K562 (cell line): ENCODE measurements around the gene RCHY1. TPM values are rescaled to one million over a fixed set of nuclear protein-coding genes. Genes with fewer than 3 reads are reported as not detected.

ENCODE experiments used
- BCL6 ChIP-seq: fragments of 250-450 bp; sonication (Bioruptor Pico); IDR thresholded peaks from 2 replicates; pipeline ENCODE4 v1.4.0; 2020
- CREB3 ChIP-seq: fragments of 450-650 bp; conservative IDR thresholded peaks from 2 replicates; pipeline ENCODE4 v1.6.1; 2016; ENCODE audit warnings: missing genetic modification characterization, low read depth, mild to moderate bottlenecking, missing compliant biosample characterization, moderate library complexity
- FOXP4 ChIP-seq: sonication (generic); formaldehyde crosslinking; IDR thresholded peaks from 2 replicates; pipeline ENCODE4 v1.8.0; 2022; ENCODE audit warnings: mild to moderate bottlenecking, missing genetic modification reagents, borderline replicate concordance
- HIVEP1 ChIP-seq: fragments of 250-450 bp; sonication (Bioruptor Pico); IDR thresholded peaks from 2 replicates; pipeline ENCODE4 v1.4.0; 2020; ENCODE audit warnings: mild to moderate bottlenecking
- IRF2 ChIP-seq: sonication (generic); formaldehyde crosslinking; IDR thresholded peaks from 2 replicates; pipeline ENCODE4 v1.8.1; 2022; ENCODE audit warnings: mild to moderate bottlenecking, missing genetic modification reagents
- MYC ChIP-seq, 2 experiments: fragments of 250-450 bp in 1 of 2; sonication (Bioruptor Pico) in 1 of 2; IDR thresholded peaks; 2 replicates each; pipeline versions ENCODE4 v1.5.1 to v1.6.1; 2012 to 2021; ENCODE audit warnings: low read depth in 2 of 2, borderline replicate concordance in 1 of 2, improper control_type of control experiment in 1 of 2, low read length in 1 of 2, mild to moderate bottlenecking in 1 of 2, moderate library complexity in 1 of 2
- PHTF2 ChIP-seq: fragments of 250-450 bp; sonication (Bioruptor Pico); IDR thresholded peaks from 2 replicates; pipeline ENCODE4 v1.5.0; 2021; ENCODE audit warnings: mild to moderate bottlenecking
- SNRNP70 ChIP-seq: fragments of 200-400 bp; formaldehyde crosslinking; optimal IDR thresholded peaks from 2 replicates; pipeline ENCODE3; 2017; ENCODE audit warnings: low read depth, low read length
- STAT5A ChIP-seq: IDR thresholded peaks from 2 replicates; pipeline ENCODE4 v1.6.1; 2012; ENCODE audit warnings: low read length, inconsistent platforms, borderline replicate concordance
- ZFX ChIP-seq: sonication (generic); formaldehyde crosslinking; IDR thresholded peaks from 2 replicates; pipeline ENCODE4 v1.8.0; 2022; ENCODE audit warnings: mild to moderate bottlenecking, missing genetic modification reagents, moderate library complexity
- ZNF57 ChIP-seq: fragments of 450-650 bp; formaldehyde crosslinking; IDR thresholded peaks from 2 replicates; pipeline ENCODE4 v1.4.0; 2020; ENCODE audit warnings: mild to moderate bottlenecking, moderate library complexity
- polyA plus RNA-seq, 8 experiments: library from polyadenylated mRNA; depleted of rRNA in 4 of 8; stranded (reverse) in 5 of 8; unstranded in 3 of 8; fragments of >200 nt; fragmentation: Nextera tagmentation in 2 of 8; fragmentation: Illumina TruSeq in 1 of 8; extraction: Ambion mirVana in 2 of 8; extraction: Trizol in 1 of 8; gene quantifications; 2 replicates each; pipeline versions ENCODE4 v1.2.1 to v1.2.3, GENCODE V29; 2011 to 2014; ENCODE audit warnings: inconsistent platforms in 1 of 8, missing spikeins in 1 of 8
- total RNA-seq, 7 experiments: library from RNA; depleted of rRNA in 6 of 7; stranded (reverse); fragments of >200 nt in 6 of 7; fragmentation: Illumina TruSeq in 2 of 7; extraction: Trizol in 2 of 7; gene quantifications; 2 replicates each; pipeline versions ENCODE4 v1.2.1 to v1.2.3, GENCODE V29; 2011 to 2021; ENCODE audit warnings: low replicate concordance in 1 of 7
- TF ChIP-seq, protein P1 (sequence below), 3 experiments: IDR thresholded peaks in 2 of 3; conservative IDR thresholded peaks in 1 of 3; 2 replicates each; pipeline ENCODE4 v1.5.1; 2011 to 2012; ENCODE audit warnings: low read length in 3 of 3, mild to moderate bottlenecking in 3 of 3, control low read depth in 2 of 3, improper control_type of control experiment in 1 of 3, inconsistent platforms in 1 of 3, low read depth in 1 of 3, mixed read lengths in 1 of 3, moderate library complexity in 1 of 3; ENCODE audit not compliant: insufficient read depth in 2 of 3
- TF ChIP-seq, protein P2 (sequence below), 3 experiments: fragments of 200-800 bp in 1 of 3; fragments of 250-450 bp in 1 of 3; fragments of 450-650 bp in 1 of 3; sonication (Bioruptor Pico) in 1 of 3; sonication (Bioruptor generic) in 1 of 3; formaldehyde crosslinking in 1 of 3; IDR thresholded peaks; 2 replicates each; pipeline versions ENCODE4 v1.6.1 to v1.8.0; 2016 to 2022; ENCODE audit warnings: mild to moderate bottlenecking in 2 of 3, missing genetic modification characterization in 2 of 3, missing compliant biosample characterization in 1 of 3, moderate library complexity in 1 of 3
- TF ChIP-seq, protein P3 (sequence below): sonication (generic); formaldehyde crosslinking; IDR thresholded peaks from 2 replicates; pipeline ENCODE4 v1.8.1; 2023; ENCODE audit warnings: mild to moderate bottlenecking, missing genetic modification reagents

The RCHY1 gene
- total and polyA plus RNA-seq, 9 of the 15 experiments (the other 6 are each of a cell fraction or from before 2014, with no cell fraction given), result 27.3 to 85.1 (median 45.9) TPM

GRCh38 chr4:75514131-75514948 lies at the start of gene RCHY1, which contains the start of gene THAP6 (continued):
- TF ChIP-seq MYC (IDR thresholded peaks at IDR 0.05; ENCODE audit: low read depth, low read length), result peak; percentile 81
- no peak for TF ChIP-seq MYC (CRISPR knock-in tag; IDR thresholded peaks at IDR 0.05; ENCODE audit: borderline replicate concordance, low read depth)
- TF ChIP-seq STAT5A, result no peak
- TF ChIP-seq, protein P1, sequence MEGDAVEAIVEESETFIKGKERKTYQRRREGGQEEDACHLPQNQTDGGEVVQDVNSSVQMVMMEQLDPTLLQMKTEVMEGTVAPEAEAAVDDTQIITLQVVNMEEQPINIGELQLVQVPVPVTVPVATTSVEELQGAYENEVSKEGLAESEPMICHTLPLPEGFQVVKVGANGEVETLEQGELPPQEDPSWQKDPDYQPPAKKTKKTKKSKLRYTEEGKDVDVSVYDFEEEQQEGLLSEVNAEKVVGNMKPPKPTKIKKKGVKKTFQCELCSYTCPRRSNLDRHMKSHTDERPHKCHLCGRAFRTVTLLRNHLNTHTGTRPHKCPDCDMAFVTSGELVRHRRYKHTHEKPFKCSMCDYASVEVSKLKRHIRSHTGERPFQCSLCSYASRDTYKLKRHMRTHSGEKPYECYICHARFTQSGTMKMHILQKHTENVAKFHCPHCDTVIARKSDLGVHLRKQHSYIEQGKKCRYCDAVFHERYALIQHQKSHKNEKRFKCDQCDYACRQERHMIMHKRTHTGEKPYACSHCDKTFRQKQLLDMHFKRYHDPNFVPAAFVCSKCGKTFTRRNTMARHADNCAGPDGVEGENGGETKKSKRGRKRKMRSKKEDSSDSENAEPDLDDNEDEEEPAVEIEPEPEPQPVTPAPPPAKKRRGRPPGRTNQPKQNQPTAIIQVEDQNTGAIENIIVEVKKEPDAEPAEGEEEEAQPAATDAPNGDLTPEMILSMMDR (IDR thresholded peaks at IDR 0.05 in 2 of 3, conservative IDR thresholded peaks at IDR 0.05 in 1 of 3; ENCODE audit: insufficient read depth in 2 of 3, low read depth in 1 of 3, low read length in 3 of 3), result 0 out of 6 replicates have a peak, but pooled peaks of 1 of the 3 experiments have one; percentile 9
- no peak for TF ChIP-seq SNRNP70
- TF ChIP-seq, protein P2, sequence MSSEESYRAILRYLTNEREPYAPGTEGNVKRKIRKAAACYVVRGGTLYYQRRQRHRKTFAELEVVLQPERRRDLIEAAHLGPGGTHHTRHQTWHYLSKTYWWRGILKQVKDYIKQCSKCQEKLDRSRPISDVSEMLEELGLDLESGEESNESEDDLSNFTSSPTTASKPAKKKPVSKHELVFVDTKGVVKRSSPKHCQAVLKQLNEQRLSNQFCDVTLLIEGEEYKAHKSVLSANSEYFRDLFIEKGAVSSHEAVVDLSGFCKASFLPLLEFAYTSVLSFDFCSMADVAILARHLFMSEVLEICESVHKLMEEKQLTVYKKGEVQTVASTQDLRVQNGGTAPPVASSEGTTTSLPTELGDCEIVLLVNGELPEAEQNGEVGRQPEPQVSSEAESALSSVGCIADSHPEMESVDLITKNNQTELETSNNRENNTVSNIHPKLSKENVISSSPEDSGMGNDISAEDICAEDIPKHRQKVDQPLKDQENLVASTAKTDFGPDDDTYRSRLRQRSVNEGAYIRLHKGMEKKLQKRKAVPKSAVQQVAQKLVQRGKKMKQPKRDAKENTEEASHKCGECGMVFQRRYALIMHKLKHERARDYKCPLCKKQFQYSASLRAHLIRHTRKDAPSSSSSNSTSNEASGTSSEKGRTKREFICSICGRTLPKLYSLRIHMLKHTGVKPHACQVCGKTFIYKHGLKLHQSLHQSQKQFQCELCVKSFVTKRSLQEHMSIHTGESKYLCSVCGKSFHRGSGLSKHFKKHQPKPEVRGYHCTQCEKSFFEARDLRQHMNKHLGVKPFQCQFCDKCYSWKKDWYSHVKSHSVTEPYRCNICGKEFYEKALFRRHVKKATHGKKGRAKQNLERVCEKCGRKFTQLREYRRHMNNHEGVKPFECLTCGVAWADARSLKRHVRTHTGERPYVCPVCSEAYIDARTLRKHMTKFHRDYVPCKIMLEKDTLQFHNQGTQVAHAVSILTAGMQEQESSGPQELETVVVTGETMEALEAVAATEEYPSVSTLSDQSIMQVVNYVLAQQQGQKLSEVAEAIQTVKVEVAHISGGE (CRISPR knock-in tag; IDR thresholded peaks at IDR 0.05), result peak in 1 of 3 experiments; percentile 86; a peak in 2 of 6 replicates
- TF ChIP-seq, protein P3, sequence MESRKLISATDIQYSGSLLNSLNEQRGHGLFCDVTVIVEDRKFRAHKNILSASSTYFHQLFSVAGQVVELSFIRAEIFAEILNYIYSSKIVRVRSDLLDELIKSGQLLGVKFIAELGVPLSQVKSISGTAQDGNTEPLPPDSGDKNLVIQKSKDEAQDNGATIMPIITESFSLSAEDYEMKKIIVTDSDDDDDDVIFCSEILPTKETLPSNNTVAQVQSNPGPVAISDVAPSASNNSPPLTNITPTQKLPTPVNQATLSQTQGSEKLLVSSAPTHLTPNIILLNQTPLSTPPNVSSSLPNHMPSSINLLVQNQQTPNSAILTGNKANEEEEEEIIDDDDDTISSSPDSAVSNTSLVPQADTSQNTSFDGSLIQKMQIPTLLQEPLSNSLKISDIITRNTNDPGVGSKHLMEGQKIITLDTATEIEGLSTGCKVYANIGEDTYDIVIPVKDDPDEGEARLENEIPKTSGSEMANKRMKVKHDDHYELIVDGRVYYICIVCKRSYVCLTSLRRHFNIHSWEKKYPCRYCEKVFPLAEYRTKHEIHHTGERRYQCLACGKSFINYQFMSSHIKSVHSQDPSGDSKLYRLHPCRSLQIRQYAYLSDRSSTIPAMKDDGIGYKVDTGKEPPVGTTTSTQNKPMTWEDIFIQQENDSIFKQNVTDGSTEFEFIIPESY, result peak; percentile 53
- peak; percentile 89 for TF ChIP-seq ZFX (CRISPR knock-in tag)
- TF ChIP-seq ZNF57 (CRISPR knock-in tag), result no peak
- no peak for TF ChIP-seq CREB3 (tag)
- TF ChIP-seq HIVEP1 (CRISPR knock-in tag), result no peak
- no peak for TF ChIP-seq FOXP4 (CRISPR knock-in tag)
- no peak for TF ChIP-seq BCL6 (CRISPR knock-in tag)
- TF ChIP-seq PHTF2 (CRISPR knock-in tag), result no peak
- TF ChIP-seq IRF2 (CRISPR knock-in tag), result no peak
